ENCODE results near the gene HSD11B1L.
A peak's percentile ranks its signal among the peaks of the same experiment; 100 is the strongest.
"Not testable (repeated sequence)": the region's sequence is repeated elsewhere in the genome, so short reads cannot be mapped to it uniquely, and the experiment has no call there.

The HSD11B1L gene

DNA sequence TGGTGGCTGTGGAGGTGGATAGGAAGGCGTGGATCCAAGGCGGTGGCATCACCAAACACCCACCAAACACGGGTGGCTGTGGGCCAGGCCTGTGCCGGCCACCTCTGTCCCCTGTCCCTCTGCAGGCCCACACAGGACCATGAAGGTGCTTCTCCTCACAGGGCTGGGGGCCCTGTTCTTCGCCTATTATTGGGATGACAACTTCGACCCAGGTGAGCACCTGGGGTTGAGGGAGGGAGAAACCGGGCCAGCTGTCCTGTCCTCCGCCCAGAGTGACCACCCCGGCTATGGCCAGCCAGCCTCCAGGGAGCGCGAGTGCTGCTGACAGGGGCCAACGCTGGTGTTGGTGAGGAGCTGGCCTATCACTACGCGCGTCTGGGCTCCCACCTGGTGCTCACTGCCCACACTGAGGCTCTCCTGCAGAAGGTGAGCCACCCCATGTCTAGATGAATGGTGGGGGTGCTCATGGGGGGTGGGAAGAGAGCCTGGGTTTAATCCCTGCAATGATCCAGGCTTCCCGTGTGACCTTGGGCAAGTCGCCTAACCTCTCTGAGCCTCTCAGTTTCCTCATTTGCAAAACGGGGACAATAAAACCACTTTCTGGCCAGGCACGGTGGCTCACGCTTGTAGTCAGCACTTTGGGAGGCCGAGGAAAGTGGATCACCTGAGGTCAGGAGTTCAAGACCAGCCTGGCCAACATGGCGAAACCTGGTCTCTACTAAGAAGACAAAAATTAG lies 4.0 kb downstream of the HSD11B1L start:
- in situ Hi-C loops (cut with HindIII; ENCODE audit: low sequenced_read_pairs): no loop called here
- no peak overlapping the region for H3K4me3 ChIP-seq (ENCODE audit: low read depth, low read length)
- TF ChIP-seq, protein P1, sequence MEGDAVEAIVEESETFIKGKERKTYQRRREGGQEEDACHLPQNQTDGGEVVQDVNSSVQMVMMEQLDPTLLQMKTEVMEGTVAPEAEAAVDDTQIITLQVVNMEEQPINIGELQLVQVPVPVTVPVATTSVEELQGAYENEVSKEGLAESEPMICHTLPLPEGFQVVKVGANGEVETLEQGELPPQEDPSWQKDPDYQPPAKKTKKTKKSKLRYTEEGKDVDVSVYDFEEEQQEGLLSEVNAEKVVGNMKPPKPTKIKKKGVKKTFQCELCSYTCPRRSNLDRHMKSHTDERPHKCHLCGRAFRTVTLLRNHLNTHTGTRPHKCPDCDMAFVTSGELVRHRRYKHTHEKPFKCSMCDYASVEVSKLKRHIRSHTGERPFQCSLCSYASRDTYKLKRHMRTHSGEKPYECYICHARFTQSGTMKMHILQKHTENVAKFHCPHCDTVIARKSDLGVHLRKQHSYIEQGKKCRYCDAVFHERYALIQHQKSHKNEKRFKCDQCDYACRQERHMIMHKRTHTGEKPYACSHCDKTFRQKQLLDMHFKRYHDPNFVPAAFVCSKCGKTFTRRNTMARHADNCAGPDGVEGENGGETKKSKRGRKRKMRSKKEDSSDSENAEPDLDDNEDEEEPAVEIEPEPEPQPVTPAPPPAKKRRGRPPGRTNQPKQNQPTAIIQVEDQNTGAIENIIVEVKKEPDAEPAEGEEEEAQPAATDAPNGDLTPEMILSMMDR (IDR thresholded peaks at IDR 0.05; ENCODE audit: low read depth, low read length, missing control alignments): no peak
- no peak for DNase-seq (ENCODE audit: low read depth)

DNA sequence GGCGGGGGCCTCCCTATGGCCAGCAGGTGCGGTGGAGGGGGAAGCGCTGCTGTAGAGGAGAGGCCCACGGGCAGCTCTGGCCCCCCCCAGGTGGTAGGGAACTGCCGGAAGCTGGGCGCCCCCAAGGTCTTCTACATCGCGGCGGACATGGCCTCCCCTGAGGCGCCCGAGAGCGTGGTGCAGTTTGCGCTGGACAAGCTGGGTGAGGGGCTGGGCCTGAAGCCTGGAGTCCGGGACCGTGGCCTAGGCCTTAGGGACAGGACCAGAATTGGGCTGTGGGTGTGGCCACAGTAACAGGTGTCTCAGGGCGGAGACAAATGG lies 5.5 kb downstream of the HSD11B1L start:
- in situ Hi-C loops (cut with HindIII; ENCODE audit: low sequenced_read_pairs): no loop called here
- H3K4me3 ChIP-seq (ENCODE audit: low read depth, low read length): peak overlapping the region; percentile 46
- TF ChIP-seq, protein P1 (IDR thresholded peaks at IDR 0.05; ENCODE audit: low read depth, low read length, missing control alignments): no peak
- DNase-seq (ENCODE audit: low read depth): no peak

DNA sequence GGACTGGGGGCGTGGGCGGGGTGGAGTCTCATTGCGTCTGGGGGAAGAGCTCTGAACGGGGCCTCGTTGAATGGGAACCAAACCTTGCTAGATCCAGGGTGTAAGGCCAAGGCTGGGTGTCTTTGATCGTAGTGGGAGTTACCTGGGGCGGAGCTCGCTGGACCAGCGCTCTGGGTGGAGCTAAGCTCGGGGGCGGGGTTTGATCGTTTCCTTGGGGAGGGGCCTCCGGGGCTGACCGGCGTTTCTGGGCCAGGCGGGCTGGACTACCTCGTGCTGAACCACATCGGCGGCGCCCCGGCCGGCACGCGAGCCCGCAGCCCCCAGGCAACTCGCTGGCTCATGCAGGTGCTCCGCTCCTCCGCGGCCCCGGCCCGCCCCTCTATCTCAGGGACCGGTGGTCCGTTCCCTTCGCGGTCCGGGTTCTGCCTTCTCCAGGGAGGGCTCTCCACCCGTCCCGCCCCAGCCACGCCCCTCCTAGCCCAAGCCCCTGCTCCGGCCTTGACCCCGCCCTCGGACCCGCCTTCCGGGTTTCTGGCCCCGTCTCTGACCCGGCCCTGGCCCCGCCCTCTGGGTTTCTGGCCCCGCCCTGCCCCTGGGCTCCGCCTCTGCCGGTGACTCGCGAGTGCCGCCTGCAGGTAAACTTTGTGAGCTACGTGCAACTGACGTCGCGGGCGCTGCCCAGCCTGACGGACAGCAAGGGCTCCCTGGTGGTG lies 6.0 kb downstream of the HSD11B1L start:
- peak overlapping the region; percentile 46 for H3K4me3 ChIP-seq (ENCODE audit: low read depth, low read length)
- TF ChIP-seq, protein P1 (IDR thresholded peaks at IDR 0.05; ENCODE audit: low read depth, low read length, missing control alignments): peak; percentile 81
- peak; percentile 69 for DNase-seq (ENCODE audit: low read depth)
- in situ Hi-C loops (cut with HindIII; ENCODE audit: low sequenced_read_pairs): no loop called here

DNA sequence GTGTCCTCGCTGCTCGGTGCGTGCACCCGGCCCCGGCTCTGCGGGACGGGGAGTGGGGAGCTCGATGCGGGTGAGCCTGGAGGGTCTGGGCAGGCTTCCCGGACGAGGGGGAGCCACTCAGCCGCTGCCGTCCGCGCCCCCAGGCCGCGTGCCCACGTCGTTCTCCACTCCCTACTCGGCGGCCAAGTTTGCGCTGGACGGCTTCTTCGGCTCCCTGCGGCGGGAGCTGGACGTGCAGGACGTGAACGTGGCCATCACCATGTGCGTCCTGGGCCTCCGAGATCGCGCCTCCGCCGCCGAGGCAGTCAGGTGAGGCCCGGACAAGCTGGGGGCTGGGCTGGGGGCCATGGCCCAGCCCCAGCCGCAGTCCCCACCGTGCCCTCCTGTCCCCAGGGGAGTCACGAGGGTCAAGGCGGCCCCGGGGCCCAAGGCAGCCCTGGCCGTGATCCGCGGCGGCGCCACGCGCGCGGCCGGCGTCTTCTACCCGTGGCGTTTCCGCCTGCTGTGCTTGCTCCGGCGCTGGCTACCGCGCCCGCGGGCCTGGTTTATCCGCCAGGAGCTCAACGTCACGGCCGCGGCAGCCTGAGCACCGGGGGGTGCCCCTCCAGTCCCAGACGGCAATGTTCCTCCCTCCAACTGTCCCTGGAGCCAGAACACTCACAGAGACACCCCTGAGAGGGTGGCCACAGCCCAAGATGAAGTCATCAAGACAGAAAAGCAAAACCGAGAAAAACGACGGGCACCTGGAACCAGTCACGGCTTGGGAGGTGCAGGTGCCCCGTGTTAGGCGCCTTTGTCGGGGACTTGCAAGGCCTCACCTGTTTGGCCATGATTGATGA lies 6.8 kb downstream of the HSD11B1L start:
- H3K4me3 ChIP-seq (ENCODE audit: low read depth, low read length): peak overlapping the region; percentile 46
- no peak for DNase-seq (ENCODE audit: low read depth)
- in situ Hi-C loops (cut with HindIII; ENCODE audit: low sequenced_read_pairs): no loop called here
- TF ChIP-seq, protein P1 (IDR thresholded peaks at IDR 0.05; ENCODE audit: low read depth, low read length, missing control alignments): no peak

DNA sequence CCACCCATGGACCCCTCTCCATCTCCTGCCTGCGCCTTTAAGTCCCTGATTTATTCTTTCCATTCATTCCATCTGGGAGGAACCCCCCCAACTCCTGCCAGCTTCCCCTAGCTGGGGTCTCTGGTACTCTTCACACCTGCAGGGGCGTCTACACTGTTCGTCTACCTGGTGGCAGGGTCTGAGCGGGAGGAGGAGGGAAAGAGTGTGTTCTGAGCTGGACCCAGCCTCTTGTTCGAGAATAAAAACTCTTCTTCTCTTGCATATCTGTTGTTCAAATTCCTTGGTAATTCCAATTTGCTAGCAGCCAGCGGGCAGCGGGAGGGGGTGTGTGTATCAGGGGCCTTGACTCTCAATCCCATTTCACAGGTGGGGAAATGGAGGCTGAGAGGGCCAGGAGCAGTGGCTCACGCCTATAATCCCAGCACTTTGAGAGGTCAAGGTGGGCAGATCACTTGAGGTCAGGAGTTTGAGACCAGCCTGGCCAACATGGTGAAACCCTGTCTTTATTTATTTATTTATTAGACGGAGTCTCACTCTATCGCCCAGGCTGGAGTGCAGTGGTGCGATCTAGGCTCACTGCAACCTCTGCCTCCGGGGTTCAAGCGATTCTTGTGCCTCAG lies 7.5 kb downstream of the HSD11B1L start:
- H3K4me3 ChIP-seq (ENCODE audit: low read depth, low read length); DNase-seq (ENCODE audit: low read depth); in situ Hi-C loops (cut with HindIII; ENCODE audit: low sequenced_read_pairs): not testable (repeated sequence)

DNA sequence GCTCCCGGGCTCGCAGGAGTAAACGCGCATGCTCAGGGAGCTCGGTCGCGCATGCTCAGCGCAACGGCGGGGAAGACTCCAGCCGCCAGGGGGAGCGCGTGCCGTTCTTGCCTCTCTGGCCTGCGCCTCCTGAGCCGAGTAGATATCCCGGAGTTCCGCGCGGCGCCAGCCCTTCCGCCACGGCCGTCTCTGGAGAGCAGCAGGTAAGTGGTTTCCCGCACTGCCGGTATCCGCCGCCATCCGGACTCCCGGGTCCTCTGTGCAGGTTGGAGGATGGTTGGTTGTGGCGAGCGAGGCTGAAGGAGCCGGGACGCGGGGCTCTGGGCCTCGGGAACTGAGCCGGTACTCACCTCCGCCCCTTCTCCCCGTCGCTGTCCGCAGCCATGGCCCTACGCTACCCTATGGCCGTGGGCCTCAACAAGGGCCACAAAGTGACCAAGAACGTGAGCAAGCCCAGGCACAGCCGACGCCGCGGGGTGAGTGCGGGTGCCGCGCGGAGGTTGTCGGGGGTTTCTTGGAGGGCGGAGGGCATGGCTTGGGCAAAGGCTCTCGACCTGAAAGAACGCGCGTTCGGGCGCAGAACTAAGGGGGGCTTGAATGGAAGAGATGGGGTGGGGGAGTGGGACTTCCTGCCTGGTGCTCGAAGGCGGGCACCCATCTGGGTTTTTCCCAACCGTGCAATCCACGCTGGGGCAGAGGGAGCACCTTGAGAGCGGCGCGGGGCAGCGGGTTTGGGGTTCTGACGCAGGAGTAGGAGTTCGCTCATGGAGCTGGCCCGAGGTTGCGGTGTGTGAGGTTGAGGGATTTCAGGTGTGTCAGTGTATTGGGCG lies 9.5 kb downstream of the HSD11B1L start, which contains the start of gene RPL36:
TSS of gene RPL36 (plus strand) at position 171 of the 830 bp plus-strand sequence. CDS start at position 384, 213 bp downstream.
- peak; percentile 91 for DNase-seq (ENCODE audit: low read depth)
- TF ChIP-seq, protein P1 (IDR thresholded peaks at IDR 0.05; ENCODE audit: low read depth, low read length, missing control alignments): peak; percentile 95
- in situ Hi-C loops (cut with HindIII; ENCODE audit: low sequenced_read_pairs): no loop called here
- H3K4me3 ChIP-seq (ENCODE audit: low read depth, low read length): peak within 1 kb of the TSS; percentile 98

Measured in astrocyte of the cerebellum (primary cell).